Measurements from ENCODE around the gene BABAM2.

DNA sequence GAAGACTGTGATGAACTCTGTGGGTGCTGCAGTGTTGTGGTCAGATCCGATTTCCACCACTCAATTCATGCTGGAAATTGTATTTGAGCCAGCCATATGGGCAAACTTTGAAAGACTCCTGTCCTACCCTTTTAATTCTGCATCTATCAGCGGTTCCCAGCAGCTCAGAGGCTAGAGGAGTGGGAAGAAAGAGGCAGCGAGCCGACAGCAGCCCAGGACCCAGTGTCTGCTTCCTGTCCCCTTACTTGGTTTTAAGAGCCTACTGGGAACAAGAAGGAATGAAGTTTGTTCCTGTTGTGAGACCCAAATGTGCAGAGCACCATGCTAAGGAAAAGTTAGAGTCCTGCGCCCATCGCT lies 429.5 kb downstream of the BABAM2 start:
- TF ChIP-seq, protein P1, sequence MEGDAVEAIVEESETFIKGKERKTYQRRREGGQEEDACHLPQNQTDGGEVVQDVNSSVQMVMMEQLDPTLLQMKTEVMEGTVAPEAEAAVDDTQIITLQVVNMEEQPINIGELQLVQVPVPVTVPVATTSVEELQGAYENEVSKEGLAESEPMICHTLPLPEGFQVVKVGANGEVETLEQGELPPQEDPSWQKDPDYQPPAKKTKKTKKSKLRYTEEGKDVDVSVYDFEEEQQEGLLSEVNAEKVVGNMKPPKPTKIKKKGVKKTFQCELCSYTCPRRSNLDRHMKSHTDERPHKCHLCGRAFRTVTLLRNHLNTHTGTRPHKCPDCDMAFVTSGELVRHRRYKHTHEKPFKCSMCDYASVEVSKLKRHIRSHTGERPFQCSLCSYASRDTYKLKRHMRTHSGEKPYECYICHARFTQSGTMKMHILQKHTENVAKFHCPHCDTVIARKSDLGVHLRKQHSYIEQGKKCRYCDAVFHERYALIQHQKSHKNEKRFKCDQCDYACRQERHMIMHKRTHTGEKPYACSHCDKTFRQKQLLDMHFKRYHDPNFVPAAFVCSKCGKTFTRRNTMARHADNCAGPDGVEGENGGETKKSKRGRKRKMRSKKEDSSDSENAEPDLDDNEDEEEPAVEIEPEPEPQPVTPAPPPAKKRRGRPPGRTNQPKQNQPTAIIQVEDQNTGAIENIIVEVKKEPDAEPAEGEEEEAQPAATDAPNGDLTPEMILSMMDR (IDR thresholded peaks at IDR 0.05 in 4 of 5, conservative IDR thresholded peaks at IDR 0.05 in 1 of 5) = no peak
- no peak for TF ChIP-seq POLR2A (IDR thresholded peaks at IDR 0.05)

All from gastrocnemius medialis (tissue), 4 donors.